Progenitor cell of endocrine pancreas (in vitro differentiated cells): Measurements from ENCODE around the gene BOLA3. TPM values are rescaled to one million over a fixed set of nuclear protein-coding genes. Genes with fewer than 3 reads are reported as not detected.
"Not testable (repeated sequence)": the region's sequence is repeated elsewhere in the genome, so short reads cannot be mapped to it uniquely, and the experiment has no call there.

ENCODE experiments used
- DNase-seq: peaks from one replicate; pipeline ENCODE4 v3.0.0; 2021; ENCODE audit warnings: low spot score; ENCODE audit not compliant: unreplicated experiment
- H3K27ac Mint-ChIP-seq: 2 replicates; pipeline ENCODE4 v1.8.0; 2021; ENCODE audit warnings: mild to moderate bottlenecking, moderate library complexity, mixed read lengths
- H3K27me3 Mint-ChIP-seq: 2 replicates; pipeline ENCODE4 v1.8.0; 2021; ENCODE audit warnings: mixed read lengths
- H3K36me3 Mint-ChIP-seq: 2 replicates; pipeline ENCODE4 v1.8.0; 2022; ENCODE audit warnings: mixed read lengths; ENCODE audit not compliant: insufficient read depth
- H3K4me1 Mint-ChIP-seq: 2 replicates; pipeline ENCODE4 v1.8.0; 2021; ENCODE audit warnings: low read depth, mixed read lengths
- H3K4me3 Mint-ChIP-seq: 2 replicates; pipeline ENCODE4 v1.8.0; 2021; ENCODE audit warnings: low read depth, mild to moderate bottlenecking, moderate library complexity, mixed read lengths
- H3K9me3 Mint-ChIP-seq: 2 replicates; pipeline ENCODE4 v1.8.0; 2021; ENCODE audit warnings: low read depth, mixed read lengths
- total RNA-seq: library from RNA; stranded (reverse); gene quantifications from 2 replicates; pipeline ENCODE4 v1.2.1, GENCODE V29; 2021
- TF ChIP-seq, protein P1 (sequence below): fragments of 200-600 bp; sonication (generic); IDR thresholded peaks from one replicate; pipeline ENCODE4 v1.5.0; 2021; ENCODE audit warnings: antibody characterized with exemption, mild to moderate bottlenecking; ENCODE audit not compliant: unreplicated experiment

Gene BOLA3
- total RNA-seq, 1 donor from 2014 or later: 23.8 TPM

GRCh38 chr2:74137651-74138599 lies 9.8 kb downstream of the BOLA3 start:
- DNase-seq: no peak

GRCh38 chr2:74131901-74132300 lies 15.8 kb downstream of the BOLA3 start:
- Mint-ChIP-seq H3K4me3 (no peak overlapping the region), H3K36me3 (peaks cover 5% of the 10 kb centered on the region), H3K9me3 (no peaks in the 10 kb centered on the region), H3K27me3 (peaks cover 12% of the 10 kb centered on the region), H3K27ac (no peak overlapping the region), H3K4me1 (no peaks in the 10 kb centered on the region)
- DNase-seq: no peak
- TF ChIP-seq, protein P1, sequence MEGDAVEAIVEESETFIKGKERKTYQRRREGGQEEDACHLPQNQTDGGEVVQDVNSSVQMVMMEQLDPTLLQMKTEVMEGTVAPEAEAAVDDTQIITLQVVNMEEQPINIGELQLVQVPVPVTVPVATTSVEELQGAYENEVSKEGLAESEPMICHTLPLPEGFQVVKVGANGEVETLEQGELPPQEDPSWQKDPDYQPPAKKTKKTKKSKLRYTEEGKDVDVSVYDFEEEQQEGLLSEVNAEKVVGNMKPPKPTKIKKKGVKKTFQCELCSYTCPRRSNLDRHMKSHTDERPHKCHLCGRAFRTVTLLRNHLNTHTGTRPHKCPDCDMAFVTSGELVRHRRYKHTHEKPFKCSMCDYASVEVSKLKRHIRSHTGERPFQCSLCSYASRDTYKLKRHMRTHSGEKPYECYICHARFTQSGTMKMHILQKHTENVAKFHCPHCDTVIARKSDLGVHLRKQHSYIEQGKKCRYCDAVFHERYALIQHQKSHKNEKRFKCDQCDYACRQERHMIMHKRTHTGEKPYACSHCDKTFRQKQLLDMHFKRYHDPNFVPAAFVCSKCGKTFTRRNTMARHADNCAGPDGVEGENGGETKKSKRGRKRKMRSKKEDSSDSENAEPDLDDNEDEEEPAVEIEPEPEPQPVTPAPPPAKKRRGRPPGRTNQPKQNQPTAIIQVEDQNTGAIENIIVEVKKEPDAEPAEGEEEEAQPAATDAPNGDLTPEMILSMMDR: no peak

More at GRCh38 chr2:74137651-74138599, 9.8 kb downstream of the BOLA3 start:
- Mint-ChIP-seq H3K4me3 (no peak overlapping the region), H3K4me1 (no peaks in the 10 kb centered on the region), H3K27ac (no peak overlapping the region), H3K27me3 (no peaks in the 10 kb centered on the region), H3K36me3 (peaks cover 5% of the 10 kb centered on the region), H3K9me3 (no peaks in the 10 kb centered on the region)
- TF ChIP-seq, protein P1: no peak

GRCh38 chr2:74130211-74130995 lies 17.3 kb downstream of the BOLA3 start:
- Mint-ChIP-seq H3K36me3 (peaks cover 5% of the 10 kb centered on the region), H3K27ac (no peak overlapping the region), H3K4me3 (no peak overlapping the region), H3K9me3 (no peaks in the 10 kb centered on the region), H3K4me1 (no peaks in the 10 kb centered on the region), H3K27me3 (peaks cover 12% of the 10 kb centered on the region)
- no peak for DNase-seq
- TF ChIP-seq, protein P1: no peak

DNA sequence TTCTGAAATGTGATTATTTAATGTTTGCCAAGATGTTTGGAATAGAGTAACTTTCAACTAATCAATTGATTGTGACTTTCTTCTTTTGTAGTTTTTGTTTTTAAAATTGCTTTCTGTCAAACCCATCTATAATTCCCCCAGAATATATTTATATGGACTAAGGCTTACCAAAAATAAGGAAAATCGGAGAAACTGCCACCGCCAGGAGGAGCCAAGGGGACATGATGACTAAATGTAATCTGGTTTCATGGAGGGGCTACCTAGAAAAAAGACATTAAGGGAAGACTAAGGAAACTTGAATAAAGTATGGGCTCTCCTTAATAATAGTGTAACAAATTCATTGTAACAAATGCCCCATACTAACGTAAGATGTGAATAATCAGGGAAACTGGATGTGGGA lies 19.5 kb downstream of the BOLA3 start:
- Mint-ChIP-seq H3K4me3 (no peak overlapping the region), H3K27ac (no peak overlapping the region), H3K4me1 (no peaks in the 10 kb centered on the region), H3K36me3 (peaks cover 3% of the 10 kb centered on the region), H3K9me3 (no peaks in the 10 kb centered on the region), H3K27me3 (peaks cover 12% of the 10 kb centered on the region)
- DNase-seq: no peak
- TF ChIP-seq, protein P1: peak; percentile 41

GRCh38 chr2:74123955-74124354 lies 23.8 kb downstream of the BOLA3 start:
- H3K27ac Mint-ChIP-seq, DNase-seq, H3K36me3 Mint-ChIP-seq, H3K4me1 Mint-ChIP-seq, H3K4me3 Mint-ChIP-seq: not testable (repeated sequence)
- H3K27me3 Mint-ChIP-seq: peaks cover 13% of the 10 kb centered on the region
- H3K9me3 Mint-ChIP-seq: peaks cover 17% of the 10 kb centered on the region

DNA sequence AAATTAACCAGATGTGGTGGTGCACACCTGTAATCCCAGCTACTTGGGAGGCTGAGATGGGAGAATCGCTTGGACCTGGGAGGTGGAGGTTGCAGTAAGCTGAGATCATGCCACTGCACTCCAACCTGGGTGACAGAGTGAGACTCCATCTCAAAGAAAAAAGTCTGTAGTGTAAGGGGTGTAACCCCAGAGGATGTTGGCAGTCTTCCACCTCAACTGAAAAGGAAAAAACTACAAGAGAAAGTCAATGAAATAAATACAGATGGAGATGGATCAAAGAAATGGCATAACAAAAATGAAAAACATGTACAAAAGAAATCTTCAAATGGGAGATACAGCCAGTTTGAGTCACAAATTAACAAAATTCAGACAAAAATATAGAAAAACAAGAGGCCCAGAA lies 25.9 kb downstream of the BOLA3 start:
- not testable (repeated sequence) for H3K36me3 Mint-ChIP-seq, DNase-seq, H3K27ac Mint-ChIP-seq, H3K4me1 Mint-ChIP-seq, H3K4me3 Mint-ChIP-seq
- Mint-ChIP-seq H3K27me3 (peaks cover 14% of the 10 kb centered on the region), H3K9me3 (peaks cover 17% of the 10 kb centered on the region)
